Astrocyte of the spinal cord (primary cell): ENCODE results near the gene CD101.

ENCODE experiments used
- DNase-seq: peaks from one replicate; pipeline ENCODE4 v3.0.0; 2011; ENCODE audit warnings: low read depth, low spot score
- H3K4me3 ChIP-seq: 2 replicates; pipeline ENCODE4 v1.5.1; 2011; ENCODE audit warnings: low read depth, mild to moderate bottlenecking, low read length, moderate library complexity
- CTCF ChIP-seq: IDR thresholded peaks from 2 replicates; pipeline ENCODE4 v1.5.1; 2012; ENCODE audit warnings: low read depth, mild to moderate bottlenecking, low read length, inconsistent platforms
- in situ Hi-C: cut with HindIII; loops from 2 replicates; pipeline ENCODE4 v1.10.0; 2017; ENCODE audit warnings: low sequenced_read_pairs

The CD101 gene

GRCh38 chr1:117061986-117062415 lies 60.4 kb downstream of the CD101 start:
- in situ Hi-C loops = no loop called here
- no peak overlapping the region for H3K4me3 ChIP-seq
- no peak for TF ChIP-seq CTCF
- peak; percentile 87 for DNase-seq

- no peak for TF ChIP-seq CTCF
- no peak overlapping the region for H3K4me3 ChIP-seq
- in situ Hi-C loops = no loop called here
- DNase-seq = no peak
These were observed 64.8 kb downstream of the CD101 start for GRCh38 chr1:117066367-117066766.

- peak; percentile 73 for TF ChIP-seq CTCF
- peak; percentile 60 for DNase-seq
- no peak overlapping the region for H3K4me3 ChIP-seq
- in situ Hi-C loops = no loop called here
These were observed 66.2 kb downstream of the CD101 start for GRCh38 chr1:117067533-117068370.

GRCh38 chr1:117068580-117068979 lies 67.0 kb downstream of the CD101 start:
- in situ Hi-C loops = no loop called here
- no peak overlapping the region for H3K4me3 ChIP-seq
- no peak for DNase-seq
- TF ChIP-seq CTCF = no peak

DNA sequence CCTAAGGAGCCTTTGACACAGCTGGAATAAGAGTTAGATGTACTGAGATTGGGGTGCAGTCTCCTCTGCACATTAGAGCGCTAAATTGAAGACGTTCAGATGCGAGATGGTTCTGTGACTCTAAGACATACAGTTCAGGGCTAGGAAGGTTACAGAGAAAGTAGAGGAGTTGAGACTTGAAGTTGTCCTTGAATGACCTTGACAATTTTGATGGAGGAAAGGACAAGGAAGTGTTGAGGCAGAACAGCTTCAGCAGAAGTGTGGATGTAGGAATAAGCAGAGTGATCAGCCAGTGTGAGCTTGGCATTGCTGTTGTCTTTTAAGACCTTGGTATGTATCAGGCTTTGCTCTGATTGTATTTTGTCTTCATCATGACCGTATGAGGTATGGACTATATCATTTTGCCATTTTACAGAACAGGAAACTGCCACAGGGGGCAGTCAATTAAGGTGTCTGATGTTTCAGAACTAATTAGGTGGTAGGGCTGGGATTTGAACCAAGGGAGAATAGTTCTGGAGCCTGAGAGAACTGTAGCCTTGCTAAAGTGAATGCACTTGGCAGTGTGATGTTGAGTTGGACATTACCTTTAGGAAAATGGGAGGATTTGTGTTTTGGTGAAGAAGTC lies 67.8 kb downstream of the CD101 start:
- in situ Hi-C loops = no loop called here
- no peak overlapping the region for H3K4me3 ChIP-seq
- TF ChIP-seq CTCF = no peak
- no peak for DNase-seq

DNA sequence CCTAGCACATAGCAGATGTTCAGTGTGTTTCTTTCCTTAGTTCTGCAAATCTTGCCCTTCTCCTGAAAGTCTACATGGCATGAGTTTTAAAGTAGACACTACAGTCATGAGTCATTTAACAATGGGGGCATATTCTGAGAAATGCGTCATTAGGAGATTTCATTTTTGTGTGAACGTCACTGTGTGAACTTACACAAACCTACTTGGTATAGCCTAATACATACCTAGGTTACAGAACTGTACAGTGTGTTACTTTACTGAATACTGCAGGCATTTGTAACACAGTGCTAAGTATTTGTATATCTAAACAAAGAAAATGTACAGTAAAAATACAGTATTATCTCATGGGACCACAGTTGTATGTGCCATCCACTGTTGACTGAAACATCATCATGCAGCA lies 68.6 kb downstream of the CD101 start:
- no peak overlapping the region for H3K4me3 ChIP-seq
- TF ChIP-seq CTCF = no peak
- in situ Hi-C loops = no loop called here
- peak; percentile 74 for DNase-seq
